Stimulated activated CD8-positive, alpha-beta memory T cell treated with anti-CD3 and anti-CD28 coated beads, Interleukin-15, amount 100 ng/mL, for 1 hour (primary cell): ENCODE results near the gene FNIP2.
A peak's percentile ranks its signal among the peaks of the same experiment; 100 is the strongest.
"Not testable (repeated sequence)": the region's sequence is repeated elsewhere in the genome, so short reads cannot be mapped to it uniquely, and the experiment has no call there.

Experiments
- DNase-seq: peaks from one replicate; pipeline ENCODE4 v3.0.0-alpha.2; 2020; ENCODE audit warnings: low read depth

The FNIP2 gene

DNA sequence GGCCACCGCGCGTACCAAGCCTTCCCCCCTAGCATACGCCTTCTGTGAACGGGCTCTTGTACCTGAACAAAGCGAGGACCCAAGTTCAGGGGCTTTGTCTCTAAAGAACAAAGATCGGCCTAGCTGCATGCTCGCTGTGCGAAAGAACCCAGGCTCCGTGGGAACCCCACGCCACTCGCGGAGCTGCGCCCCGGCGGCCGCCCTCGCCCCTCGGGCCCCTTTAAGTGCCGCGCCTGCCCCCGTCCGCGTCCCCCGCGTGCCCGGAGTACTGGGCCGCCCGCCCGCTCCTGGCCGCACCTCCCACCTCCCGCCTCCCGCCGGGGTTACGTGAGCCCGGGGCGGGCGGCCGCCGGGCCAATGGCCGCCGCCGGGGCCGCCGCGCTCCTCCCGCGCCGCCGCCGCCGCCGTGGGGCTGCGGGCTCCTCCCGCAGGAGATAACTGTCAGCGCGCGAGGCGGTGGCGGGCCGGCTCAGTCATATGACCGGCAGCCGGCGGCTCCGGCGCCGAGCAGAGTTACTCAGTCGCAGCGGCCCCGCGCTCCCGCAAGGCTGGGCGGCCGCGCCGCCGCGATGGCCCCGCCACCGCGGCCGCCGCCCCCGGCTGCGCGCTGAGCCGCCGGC lies at the start of gene FNIP2:
Gene FNIP2, plus strand, starts transcription at position 472 of the 620 bp plus-strand sequence. CDS start 187 bp downstream, outside the sequence.
- peak; percentile 31 for DNase-seq

- no peak for DNase-seq
Observed at GRCh38 chr4:158721680-158722079, 47.1 kb upstream of the FNIP2 start.

DNA sequence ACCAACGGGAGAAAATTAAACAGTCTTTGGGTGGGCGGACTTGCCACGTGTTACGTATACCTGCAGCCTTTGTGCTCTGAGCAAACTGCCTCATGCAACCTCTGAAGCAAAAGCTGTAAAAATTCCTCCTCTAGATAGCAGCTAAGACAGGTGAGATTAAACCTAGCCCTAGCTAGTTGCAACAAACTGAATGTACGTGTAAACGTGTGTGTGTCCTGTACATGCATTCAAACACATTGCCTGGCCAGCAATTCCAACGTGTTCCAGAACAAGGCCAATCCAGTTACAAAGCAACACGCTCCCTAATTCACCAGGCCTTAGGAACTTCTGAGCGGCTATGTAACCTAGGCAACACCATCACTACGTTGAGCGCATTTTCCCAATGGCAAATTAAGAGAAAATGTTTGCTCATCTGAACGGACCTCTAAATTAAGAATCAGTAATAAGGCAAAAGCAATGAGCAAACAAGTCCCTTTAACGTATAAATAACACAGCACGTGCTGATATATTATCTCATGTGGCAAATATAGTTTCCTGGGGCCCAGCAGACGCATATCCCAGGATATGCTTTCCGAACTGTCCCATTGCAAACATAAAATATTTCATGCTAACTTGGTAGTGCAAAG lies 46.4 kb upstream of the FNIP2 start:
- no peak for DNase-seq

GRCh38 chr4:158722917-158723793 lies 45.7 kb upstream of the FNIP2 start, which contains the start of gene PPID:
PPID (minus strand) TSS chr4:158723396; CDS start chr4:158723288, 108 bp downstream.
- DNase-seq, result peak; percentile 61

DNA sequence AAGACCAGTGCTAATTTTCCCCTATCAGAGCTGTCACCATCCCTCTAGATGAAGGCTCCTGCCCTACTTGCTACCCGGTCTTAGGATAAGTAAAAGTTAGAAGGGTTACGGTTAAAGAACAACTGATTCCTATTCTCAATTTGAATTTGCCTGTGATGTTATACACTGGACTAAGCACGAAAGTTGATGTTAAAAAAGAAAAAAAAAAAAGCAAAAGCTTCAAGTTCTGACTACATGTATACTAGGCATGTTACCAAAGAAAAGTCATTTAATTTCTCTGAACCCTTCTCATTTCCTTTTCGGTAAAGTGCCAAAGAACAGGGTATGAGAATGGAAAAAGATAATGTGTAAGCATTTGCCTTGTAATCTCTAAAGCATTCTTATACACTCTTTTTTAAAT lies 44.2 kb upstream of the FNIP2 start:
- no peak for DNase-seq

DNA sequence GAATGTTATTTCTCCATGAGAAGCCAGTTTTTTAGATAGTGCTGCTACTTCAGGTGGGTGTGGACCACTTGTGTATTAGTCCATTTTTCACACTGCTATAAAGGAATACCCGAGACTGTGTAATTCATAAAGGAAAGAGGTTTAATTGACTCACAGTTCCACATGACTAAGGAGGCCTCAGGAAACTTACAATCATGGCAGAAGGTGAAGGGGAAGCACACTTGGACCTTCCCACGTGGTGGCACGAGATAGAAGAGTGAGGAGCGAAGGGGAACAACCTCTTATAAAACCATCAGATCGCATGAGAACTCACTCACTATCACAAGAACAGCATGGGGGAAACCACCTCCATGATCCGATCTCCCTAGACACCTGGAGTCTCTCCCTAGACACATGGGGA lies 42.2 kb upstream of the FNIP2 start:
- DNase-seq, result no peak

GRCh38 chr4:158728236-158728635 lies 40.6 kb upstream of the FNIP2 start:
- DNase-seq, result no peak

DNA sequence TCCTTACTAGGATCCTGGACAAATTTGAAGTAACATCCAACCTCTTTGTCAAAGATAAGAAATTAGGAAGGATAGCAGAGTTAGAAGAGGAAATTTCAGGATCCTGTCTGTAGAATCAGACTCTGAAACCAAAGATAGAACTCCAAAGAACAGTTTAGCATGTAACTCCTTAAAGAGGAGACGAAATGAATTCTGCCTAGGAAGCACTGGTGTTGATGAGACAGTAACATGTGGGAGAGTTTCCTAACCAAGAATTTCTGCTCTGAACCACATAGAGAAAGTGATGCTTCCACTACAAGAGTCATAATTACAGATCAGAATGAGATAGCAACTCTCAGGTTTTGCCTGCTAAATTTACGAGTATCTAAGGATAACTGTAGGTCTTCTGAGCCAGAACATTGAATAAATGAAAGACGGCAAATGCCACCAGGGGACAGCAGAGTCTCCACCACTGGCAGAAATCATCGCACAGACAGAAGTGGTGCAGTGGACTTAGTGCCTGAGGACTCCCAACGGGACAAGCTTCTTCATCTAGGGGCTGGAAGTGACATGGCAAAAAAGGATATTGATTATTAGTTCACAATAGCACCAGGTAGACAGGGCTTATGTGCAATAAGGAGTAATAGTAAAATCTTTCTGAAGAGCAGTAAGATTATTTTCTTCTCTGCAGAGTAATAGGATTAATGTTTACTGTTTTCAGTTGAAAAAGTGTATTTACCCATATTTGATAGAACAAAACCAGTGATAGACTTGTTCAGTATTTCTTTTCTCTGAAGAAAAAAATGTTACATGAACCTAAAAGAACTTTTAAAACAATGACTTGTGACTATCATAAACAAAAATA lies 38.9 kb upstream of the FNIP2 start:
- peak; percentile 27 for DNase-seq

- DNase-seq, result no peak
Observed at GRCh38 chr4:158738866-158739265, 30.0 kb upstream of the FNIP2 start.

- no peak for DNase-seq
Observed at GRCh38 chr4:158739600-158739999, 29.2 kb upstream of the FNIP2 start.

GRCh38 chr4:158741326-158742021 lies 27.4 kb upstream of the FNIP2 start:
- DNase-seq, result no peak

- not testable (repeated sequence) for DNase-seq
Observed at GRCh38 chr4:158746537-158746936, 22.3 kb upstream of the FNIP2 start.

DNA sequence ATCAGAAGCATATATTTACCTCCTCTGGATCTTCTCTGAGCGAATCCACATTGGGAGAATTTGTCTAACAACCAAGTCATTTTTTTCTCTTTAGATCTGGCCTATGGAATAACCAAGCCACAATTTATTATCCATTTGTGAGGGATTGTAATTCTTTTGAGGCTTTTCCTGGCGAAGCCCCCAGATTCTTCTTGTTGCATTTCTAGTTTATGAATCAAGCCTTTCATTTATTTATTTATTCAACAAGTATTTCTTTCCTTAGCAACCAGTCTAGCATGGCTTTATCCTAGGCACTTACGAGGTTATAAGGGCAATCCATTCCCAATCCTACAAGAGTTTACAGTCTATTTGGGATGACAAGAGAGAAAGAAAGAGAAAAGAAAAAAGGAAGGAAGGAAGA lies 18.4 kb upstream of the FNIP2 start:
- DNase-seq, result no peak

- no peak for DNase-seq
Observed at GRCh38 chr4:158754385-158755180, 14.2 kb upstream of the FNIP2 start.

- not testable (repeated sequence) for DNase-seq
Observed at GRCh38 chr4:158755819-158756218, 13.0 kb upstream of the FNIP2 start.

GRCh38 chr4:158756588-158756987 lies 12.2 kb upstream of the FNIP2 start:
- DNase-seq, result no peak

DNA sequence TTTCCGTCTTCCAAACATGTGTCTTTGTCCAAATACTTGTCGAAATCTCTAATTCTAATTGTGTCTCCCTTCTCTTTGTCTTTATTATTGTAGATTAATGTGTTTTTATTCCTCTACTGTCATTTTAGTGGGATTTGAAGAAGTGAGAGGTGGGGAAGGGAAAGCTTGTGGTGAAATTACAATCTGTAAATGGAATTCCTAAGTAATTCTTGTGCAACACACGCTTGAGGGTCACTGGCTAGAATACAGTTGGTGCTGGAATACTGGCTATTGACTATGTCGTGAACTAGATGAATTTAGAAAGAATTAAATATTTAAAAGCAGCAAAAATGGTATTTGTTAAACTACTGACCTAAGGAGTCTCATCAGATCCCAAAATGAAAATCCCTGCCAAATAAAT lies 10.7 kb upstream of the FNIP2 start:
- DNase-seq, result no peak

DNA sequence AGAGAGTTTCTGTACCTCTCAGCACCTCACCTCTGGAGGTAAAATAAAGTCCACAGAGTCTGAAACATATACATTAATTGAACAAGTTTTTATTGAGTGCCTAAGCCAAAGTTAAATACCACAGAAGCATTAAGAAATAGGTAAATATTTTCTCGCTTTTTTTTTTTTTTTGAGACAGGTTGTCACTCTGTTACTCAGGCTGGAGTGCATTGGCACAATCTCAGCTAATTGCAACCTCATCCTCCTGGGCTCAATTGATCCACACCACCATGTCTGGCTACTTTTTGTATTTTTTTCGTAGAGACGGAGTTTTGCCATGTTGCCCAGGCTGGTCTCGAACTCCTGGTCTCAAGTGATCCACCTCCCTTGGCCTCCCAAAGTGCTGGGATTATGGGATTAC lies 10.1 kb upstream of the FNIP2 start:
- DNase-seq, result no peak

GRCh38 chr4:158759539-158759938 lies 9.3 kb upstream of the FNIP2 start:
- DNase-seq, result not testable (repeated sequence)

GRCh38 chr4:158760866-158761265 lies 8.0 kb upstream of the FNIP2 start:
- DNase-seq, result no peak
